WTC11 (cell line): ENCODE results near the gene CCDC83. TPM values are rescaled to one million over a fixed set of nuclear protein-coding genes. Genes with fewer than 3 reads are reported as not detected.

Experiments
- ATAC-seq: fragments of 200-7000 bp; cut with Tn5 transposase; 2 replicates; pipeline ENCODE4 v1.10.0; 2021; ENCODE audit warnings: mild to moderate bottlenecking, moderate library complexity
- CTCF ChIA-PET: fragments of 300-600 bp; sonication (Branson Sonifier 250); formaldehyde crosslinking; loops from one replicate; lab custom pipeline; 2021; ENCODE audit warnings: antibody characterized with exemption; lab: Charles Lee
- POLR2A ChIA-PET: fragments of 350-600 bp; sonication (Branson Sonifier 250); formaldehyde crosslinking; loops from one replicate; lab custom pipeline; 2021; ENCODE audit warnings: antibody characterized with exemption; lab: Charles Lee
- DNase-seq: peaks from one replicate; pipeline ENCODE4 v3.0.0; 2021; ENCODE audit warnings: low spot score
- H3K27ac Mint-ChIP-seq: 2 replicates; pipeline ENCODE4 v1.8.0; 2021; ENCODE audit warnings: mixed read lengths
- H3K27me3 Mint-ChIP-seq: 2 replicates; pipeline ENCODE4 v1.8.0; 2021; ENCODE audit warnings: low read depth, mild to moderate bottlenecking, moderate library complexity, mixed read lengths
- H3K36me3 Mint-ChIP-seq: 2 replicates; pipeline ENCODE4 v1.8.0; 2021; ENCODE audit warnings: mixed read lengths
- H3K4me1 Mint-ChIP-seq: 2 replicates; pipeline ENCODE4 v1.8.0; 2022; ENCODE audit warnings: mixed read lengths
- H3K4me3 Mint-ChIP-seq: 2 replicates; pipeline ENCODE4 v1.8.0; 2021; ENCODE audit warnings: mild to moderate bottlenecking, moderate library complexity, mixed read lengths
- H3K9me3 Mint-ChIP-seq: 2 replicates; pipeline ENCODE4 v1.8.0; 2021; ENCODE audit warnings: mixed read lengths
- CBFB ChIP-seq: sonication (generic); formaldehyde crosslinking; IDR thresholded peaks from 2 replicates; pipeline ENCODE4 v1.8.1; 2022; ENCODE audit warnings: mild to moderate bottlenecking, low read depth, missing genetic modification reagents
- ELF4 ChIP-seq: sonication (generic); formaldehyde crosslinking; IDR thresholded peaks from 2 replicates; pipeline ENCODE4 v1.8.1; 2022; ENCODE audit warnings: low read depth, mild to moderate bottlenecking, moderate library complexity, missing genetic modification reagents
- FOXJ3 ChIP-seq: sonication (generic); formaldehyde crosslinking; IDR thresholded peaks from 2 replicates; pipeline ENCODE4 v1.9.0; 2021; ENCODE audit warnings: missing genetic modification reagents, mild to moderate bottlenecking, borderline replicate concordance
- JUN ChIP-seq: sonication (generic); formaldehyde crosslinking; IDR thresholded peaks from 2 replicates; pipeline ENCODE4 v1.8.0; 2023; ENCODE audit warnings: mild to moderate bottlenecking, missing genetic modification reagents
- NFATC4 ChIP-seq: fragments of 250-450 bp; sonication (Bioruptor Pico); IDR thresholded peaks from 2 replicates; pipeline ENCODE4 v1.9.0; 2021; ENCODE audit warnings: mild to moderate bottlenecking
- NR1H2 ChIP-seq: sonication (generic); formaldehyde crosslinking; IDR thresholded peaks from 2 replicates; pipeline ENCODE4 v1.9.0; 2021; ENCODE audit warnings: mild to moderate bottlenecking, moderate library complexity, missing genetic modification reagents
- NR2C2 ChIP-seq: sonication (generic); formaldehyde crosslinking; IDR thresholded peaks from 2 replicates; pipeline ENCODE4 v1.8.0; 2022; ENCODE audit warnings: mild to moderate bottlenecking, missing genetic modification reagents
- RELA ChIP-seq: sonication (generic); formaldehyde crosslinking; IDR thresholded peaks from 2 replicates; pipeline ENCODE4 v1.8.1; 2022; ENCODE audit warnings: missing genetic modification reagents, mild to moderate bottlenecking, borderline replicate concordance
- RORB ChIP-seq: fragments of 250-450 bp; sonication (Bioruptor Pico); IDR thresholded peaks from 2 replicates; pipeline ENCODE4 v1.9.0; 2021; ENCODE audit warnings: mild to moderate bottlenecking
- SMAD3 ChIP-seq: sonication (generic); formaldehyde crosslinking; IDR thresholded peaks from 2 replicates; pipeline ENCODE4 v1.8.0; 2022; ENCODE audit warnings: missing genetic modification reagents, mild to moderate bottlenecking, borderline replicate concordance
- TCF7 ChIP-seq: sonication (generic); formaldehyde crosslinking; IDR thresholded peaks from 2 replicates; pipeline ENCODE4 v1.8.0; 2022; ENCODE audit warnings: mild to moderate bottlenecking, low read depth, missing genetic modification reagents, moderate library complexity
- ZNF396 ChIP-seq: fragments of 250-450 bp; sonication (Bioruptor Pico); IDR thresholded peaks from 2 replicates; pipeline ENCODE4 v1.8.0; 2021; ENCODE audit warnings: mild to moderate bottlenecking, moderate library complexity, borderline replicate concordance
- ZNF671 ChIP-seq: fragments of 250-450 bp; sonication (Bioruptor Pico); IDR thresholded peaks from 2 replicates; pipeline ENCODE4 v1.8.0; 2021; ENCODE audit warnings: mild to moderate bottlenecking
- total RNA-seq: library from RNA; stranded (reverse); gene quantifications from 3 replicates; pipeline ENCODE4 v1.2.3, GENCODE V29; 2021
- TF ChIP-seq, protein P1 (sequence below): sonication (generic); formaldehyde crosslinking; IDR thresholded peaks from 2 replicates; pipeline ENCODE4 v1.8.0; 2023; ENCODE audit warnings: mild to moderate bottlenecking, missing genetic modification reagents
- TF ChIP-seq, protein P2 (sequence below): sonication (generic); formaldehyde crosslinking; IDR thresholded peaks from 2 replicates; pipeline ENCODE4 v1.8.1; 2023; ENCODE audit warnings: mild to moderate bottlenecking, missing genetic modification reagents, borderline replicate concordance
- TF ChIP-seq, protein P3 (sequence below): fragments of 250-450 bp; sonication (Bioruptor Pico); IDR thresholded peaks from 2 replicates; pipeline ENCODE4 v1.9.0; 2021; ENCODE audit warnings: mild to moderate bottlenecking, borderline replicate concordance
- TF ChIP-seq, protein P4 (sequence below): fragments of 250-450 bp; sonication (Bioruptor Pico); conservative IDR thresholded peaks from 2 replicates; pipeline ENCODE4 v1.9.0; 2021; ENCODE audit warnings: mild to moderate bottlenecking
- TF ChIP-seq, protein P5 (sequence below): sonication (generic); formaldehyde crosslinking; IDR thresholded peaks from 2 replicates; pipeline ENCODE4 v1.8.1; 2022; ENCODE audit warnings: low read depth, missing genetic modification reagents, borderline replicate concordance
- TF ChIP-seq, protein P6 (sequence below): sonication (generic); formaldehyde crosslinking; IDR thresholded peaks from 2 replicates; pipeline ENCODE4 v1.8.0; 2022; ENCODE audit warnings: mild to moderate bottlenecking, missing genetic modification reagents

The CCDC83 gene
- total RNA-seq, 1 experiment from 2014 or later: not detected

DNA sequence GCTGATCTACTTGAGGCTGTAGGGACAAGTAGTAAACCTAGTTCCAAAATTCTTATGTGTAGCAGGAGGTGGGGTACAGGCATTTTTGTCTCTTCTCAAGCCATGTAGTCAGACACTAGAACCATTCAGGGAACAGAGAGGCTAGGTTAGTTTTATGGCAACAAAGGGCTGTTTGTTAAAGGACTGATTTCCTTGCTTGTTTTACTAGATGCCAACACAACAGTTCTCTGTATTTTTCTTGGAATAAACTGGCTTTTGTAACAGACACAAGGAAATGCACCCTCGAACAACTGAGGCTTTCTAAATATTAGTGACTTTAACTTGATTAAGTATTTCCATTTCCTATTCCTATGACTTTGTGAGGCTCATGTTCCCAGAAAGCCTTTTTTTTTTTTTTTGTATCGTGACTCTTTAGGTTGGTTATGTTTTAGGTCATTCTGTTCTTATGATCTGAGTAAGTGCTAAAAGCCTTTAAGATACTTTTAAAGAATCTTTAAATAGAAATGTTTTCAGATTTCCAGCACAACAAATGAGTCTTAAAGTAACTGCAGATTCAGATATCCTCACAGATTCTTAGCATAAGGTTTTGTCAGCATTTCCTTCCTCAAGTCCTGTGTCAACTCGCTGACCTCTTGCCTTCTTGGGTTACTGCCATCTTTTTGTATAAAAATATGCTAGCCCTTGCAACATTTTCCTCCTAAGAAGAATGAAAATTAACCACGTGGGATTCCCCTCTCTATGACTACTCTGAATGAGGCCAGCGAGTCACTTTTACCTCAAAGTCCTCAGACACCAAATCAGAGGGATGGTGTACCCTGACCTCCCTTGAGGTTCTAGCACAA, 92.5 kb downstream of the CCDC83 start:
- no peak for ATAC-seq
- Mint-ChIP-seq H3K4me1 (no peaks in the 10 kb centered on the region), H3K4me3 (no peak overlapping the region), H3K27me3 (no peaks in the 10 kb centered on the region), H3K36me3 (peaks cover 12% of the 10 kb centered on the region; the same call in 1 of the 2 replicates), H3K27ac (no peak overlapping the region), H3K9me3 (peaks cover 13% of the 10 kb centered on the region)
- no peak for DNase-seq
- TF ChIP-seq, protein P1, sequence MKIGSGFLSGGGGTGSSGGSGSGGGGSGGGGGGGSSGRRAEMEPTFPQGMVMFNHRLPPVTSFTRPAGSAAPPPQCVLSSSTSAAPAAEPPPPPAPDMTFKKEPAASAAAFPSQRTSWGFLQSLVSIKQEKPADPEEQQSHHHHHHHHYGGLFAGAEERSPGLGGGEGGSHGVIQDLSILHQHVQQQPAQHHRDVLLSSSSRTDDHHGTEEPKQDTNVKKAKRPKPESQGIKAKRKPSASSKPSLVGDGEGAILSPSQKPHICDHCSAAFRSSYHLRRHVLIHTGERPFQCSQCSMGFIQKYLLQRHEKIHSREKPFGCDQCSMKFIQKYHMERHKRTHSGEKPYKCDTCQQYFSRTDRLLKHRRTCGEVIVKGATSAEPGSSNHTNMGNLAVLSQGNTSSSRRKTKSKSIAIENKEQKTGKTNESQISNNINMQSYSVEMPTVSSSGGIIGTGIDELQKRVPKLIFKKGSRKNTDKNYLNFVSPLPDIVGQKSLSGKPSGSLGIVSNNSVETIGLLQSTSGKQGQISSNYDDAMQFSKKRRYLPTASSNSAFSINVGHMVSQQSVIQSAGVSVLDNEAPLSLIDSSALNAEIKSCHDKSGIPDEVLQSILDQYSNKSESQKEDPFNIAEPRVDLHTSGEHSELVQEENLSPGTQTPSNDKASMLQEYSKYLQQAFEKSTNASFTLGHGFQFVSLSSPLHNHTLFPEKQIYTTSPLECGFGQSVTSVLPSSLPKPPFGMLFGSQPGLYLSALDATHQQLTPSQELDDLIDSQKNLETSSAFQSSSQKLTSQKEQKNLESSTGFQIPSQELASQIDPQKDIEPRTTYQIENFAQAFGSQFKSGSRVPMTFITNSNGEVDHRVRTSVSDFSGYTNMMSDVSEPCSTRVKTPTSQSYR (CRISPR knock-in tag): no peak
- TF ChIP-seq TCF7 (CRISPR knock-in tag) (no peak), NR1H2 (CRISPR knock-in tag) (no peak), RELA (CRISPR knock-in tag) (no peak), ELF4 (CRISPR knock-in tag) (no peak), CBFB (CRISPR knock-in tag) (no peak), ZNF671 (CRISPR knock-in tag) (no peak), SMAD3 (no peak), RORB (CRISPR knock-in tag) (no peak), FOXJ3 (CRISPR knock-in tag) (no peak), JUN (no peak), NFATC4 (CRISPR knock-in tag) (no peak)
- TF ChIP-seq, protein P2, sequence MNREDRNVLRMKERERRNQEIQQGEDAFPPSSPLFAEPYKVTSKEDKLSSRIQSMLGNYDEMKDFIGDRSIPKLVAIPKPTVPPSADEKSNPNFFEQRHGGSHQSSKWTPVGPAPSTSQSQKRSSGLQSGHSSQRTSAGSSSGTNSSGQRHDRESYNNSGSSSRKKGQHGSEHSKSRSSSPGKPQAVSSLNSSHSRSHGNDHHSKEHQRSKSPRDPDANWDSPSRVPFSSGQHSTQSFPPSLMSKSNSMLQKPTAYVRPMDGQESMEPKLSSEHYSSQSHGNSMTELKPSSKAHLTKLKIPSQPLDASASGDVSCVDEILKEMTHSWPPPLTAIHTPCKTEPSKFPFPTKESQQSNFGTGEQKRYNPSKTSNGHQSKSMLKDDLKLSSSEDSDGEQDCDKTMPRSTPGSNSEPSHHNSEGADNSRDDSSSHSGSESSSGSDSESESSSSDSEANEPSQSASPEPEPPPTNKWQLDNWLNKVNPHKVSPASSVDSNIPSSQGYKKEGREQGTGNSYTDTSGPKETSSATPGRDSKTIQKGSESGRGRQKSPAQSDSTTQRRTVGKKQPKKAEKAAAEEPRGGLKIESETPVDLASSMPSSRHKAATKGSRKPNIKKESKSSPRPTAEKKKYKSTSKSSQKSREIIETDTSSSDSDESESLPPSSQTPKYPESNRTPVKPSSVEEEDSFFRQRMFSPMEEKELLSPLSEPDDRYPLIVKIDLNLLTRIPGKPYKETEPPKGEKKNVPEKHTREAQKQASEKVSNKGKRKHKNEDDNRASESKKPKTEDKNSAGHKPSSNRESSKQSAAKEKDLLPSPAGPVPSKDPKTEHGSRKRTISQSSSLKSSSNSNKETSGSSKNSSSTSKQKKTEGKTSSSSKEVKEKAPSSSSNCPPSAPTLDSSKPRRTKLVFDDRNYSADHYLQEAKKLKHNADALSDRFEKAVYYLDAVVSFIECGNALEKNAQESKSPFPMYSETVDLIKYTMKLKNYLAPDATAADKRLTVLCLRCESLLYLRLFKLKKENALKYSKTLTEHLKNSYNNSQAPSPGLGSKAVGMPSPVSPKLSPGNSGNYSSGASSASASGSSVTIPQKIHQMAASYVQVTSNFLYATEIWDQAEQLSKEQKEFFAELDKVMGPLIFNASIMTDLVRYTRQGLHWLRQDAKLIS (CRISPR knock-in tag): no peak
- TF ChIP-seq, protein P3, sequence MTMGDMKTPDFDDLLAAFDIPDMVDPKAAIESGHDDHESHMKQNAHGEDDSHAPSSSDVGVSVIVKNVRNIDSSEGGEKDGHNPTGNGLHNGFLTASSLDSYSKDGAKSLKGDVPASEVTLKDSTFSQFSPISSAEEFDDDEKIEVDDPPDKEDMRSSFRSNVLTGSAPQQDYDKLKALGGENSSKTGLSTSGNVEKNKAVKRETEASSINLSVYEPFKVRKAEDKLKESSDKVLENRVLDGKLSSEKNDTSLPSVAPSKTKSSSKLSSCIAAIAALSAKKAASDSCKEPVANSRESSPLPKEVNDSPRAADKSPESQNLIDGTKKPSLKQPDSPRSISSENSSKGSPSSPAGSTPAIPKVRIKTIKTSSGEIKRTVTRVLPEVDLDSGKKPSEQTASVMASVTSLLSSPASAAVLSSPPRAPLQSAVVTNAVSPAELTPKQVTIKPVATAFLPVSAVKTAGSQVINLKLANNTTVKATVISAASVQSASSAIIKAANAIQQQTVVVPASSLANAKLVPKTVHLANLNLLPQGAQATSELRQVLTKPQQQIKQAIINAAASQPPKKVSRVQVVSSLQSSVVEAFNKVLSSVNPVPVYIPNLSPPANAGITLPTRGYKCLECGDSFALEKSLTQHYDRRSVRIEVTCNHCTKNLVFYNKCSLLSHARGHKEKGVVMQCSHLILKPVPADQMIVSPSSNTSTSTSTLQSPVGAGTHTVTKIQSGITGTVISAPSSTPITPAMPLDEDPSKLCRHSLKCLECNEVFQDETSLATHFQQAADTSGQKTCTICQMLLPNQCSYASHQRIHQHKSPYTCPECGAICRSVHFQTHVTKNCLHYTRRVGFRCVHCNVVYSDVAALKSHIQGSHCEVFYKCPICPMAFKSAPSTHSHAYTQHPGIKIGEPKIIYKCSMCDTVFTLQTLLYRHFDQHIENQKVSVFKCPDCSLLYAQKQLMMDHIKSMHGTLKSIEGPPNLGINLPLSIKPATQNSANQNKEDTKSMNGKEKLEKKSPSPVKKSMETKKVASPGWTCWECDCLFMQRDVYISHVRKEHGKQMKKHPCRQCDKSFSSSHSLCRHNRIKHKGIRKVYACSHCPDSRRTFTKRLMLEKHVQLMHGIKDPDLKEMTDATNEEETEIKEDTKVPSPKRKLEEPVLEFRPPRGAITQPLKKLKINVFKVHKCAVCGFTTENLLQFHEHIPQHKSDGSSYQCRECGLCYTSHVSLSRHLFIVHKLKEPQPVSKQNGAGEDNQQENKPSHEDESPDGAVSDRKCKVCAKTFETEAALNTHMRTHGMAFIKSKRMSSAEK (CRISPR knock-in tag): no peak
- CTCF ChIA-PET: no interaction called here
- POLR2A ChIA-PET: no interaction called here

DNA sequence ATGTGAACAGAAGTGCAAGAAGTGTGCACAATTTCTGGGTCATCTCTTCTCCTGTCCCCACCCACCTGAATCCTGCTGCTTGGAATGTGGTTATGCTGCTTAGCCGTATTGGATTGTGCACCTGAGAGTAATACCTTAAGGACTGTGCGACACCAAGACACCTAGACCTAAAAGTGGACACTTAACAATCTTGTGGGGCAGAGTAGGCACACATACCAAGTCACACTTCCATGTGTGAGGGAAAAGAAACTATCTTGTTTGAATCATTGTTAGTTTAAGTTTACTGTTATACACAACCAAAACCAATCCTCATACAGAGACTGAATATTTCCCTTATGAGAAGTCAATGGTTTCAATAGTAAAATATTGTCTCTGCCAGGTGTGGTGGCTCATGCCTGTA, 93.7 kb downstream of the CCDC83 start:
- Mint-ChIP-seq H3K27me3 (no peaks in the 10 kb centered on the region), H3K4me3 (no peak overlapping the region), H3K4me1 (no peaks in the 10 kb centered on the region), H3K36me3 (peaks cover 19% of the 10 kb centered on the region), H3K27ac (no peak overlapping the region), H3K9me3 (peaks cover 19% of the 10 kb centered on the region)
- CTCF ChIA-PET: no interaction called here
- ATAC-seq (no peak), DNase-seq (no peak)
- POLR2A ChIA-PET: no interaction called here
- no peak for TF ChIP-seq ZNF396 (CRISPR knock-in tag)
- TF ChIP-seq, protein P4, sequence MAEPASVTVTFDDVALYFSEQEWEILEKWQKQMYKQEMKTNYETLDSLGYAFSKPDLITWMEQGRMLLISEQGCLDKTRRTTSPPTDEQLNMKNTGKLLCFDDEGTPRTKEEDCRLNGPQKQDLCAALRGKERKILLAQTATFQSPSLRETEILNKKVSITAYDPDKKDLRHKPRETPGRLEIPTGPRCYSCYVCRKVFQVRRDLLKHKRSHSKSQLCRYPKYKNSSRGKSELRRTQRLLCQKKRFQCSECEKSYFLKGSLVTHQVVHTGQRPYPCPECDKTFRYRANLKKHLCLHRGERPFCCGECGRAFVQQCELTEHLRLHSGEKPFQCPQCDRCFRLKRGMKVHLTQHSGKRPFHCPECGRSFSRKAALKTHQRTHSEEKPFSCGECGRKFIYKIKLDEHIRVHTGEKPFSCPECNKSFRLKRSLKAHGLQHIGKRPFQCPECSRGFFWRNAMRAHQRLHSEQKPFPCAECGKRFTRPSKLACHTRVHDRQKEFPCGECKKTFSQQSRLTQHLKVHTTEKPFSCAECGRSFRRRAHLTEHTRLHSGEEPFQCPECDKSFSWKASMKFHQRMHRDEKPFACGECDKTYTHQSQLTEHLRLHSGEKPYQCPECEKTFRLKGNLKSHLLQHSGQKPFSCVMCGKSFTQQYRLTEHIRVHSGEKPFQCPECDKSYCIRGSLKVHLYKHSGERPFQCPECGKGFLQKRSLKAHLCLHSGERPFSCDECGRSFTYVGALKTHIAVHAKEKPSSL (CRISPR knock-in tag): no peak
- TF ChIP-seq, protein P5, sequence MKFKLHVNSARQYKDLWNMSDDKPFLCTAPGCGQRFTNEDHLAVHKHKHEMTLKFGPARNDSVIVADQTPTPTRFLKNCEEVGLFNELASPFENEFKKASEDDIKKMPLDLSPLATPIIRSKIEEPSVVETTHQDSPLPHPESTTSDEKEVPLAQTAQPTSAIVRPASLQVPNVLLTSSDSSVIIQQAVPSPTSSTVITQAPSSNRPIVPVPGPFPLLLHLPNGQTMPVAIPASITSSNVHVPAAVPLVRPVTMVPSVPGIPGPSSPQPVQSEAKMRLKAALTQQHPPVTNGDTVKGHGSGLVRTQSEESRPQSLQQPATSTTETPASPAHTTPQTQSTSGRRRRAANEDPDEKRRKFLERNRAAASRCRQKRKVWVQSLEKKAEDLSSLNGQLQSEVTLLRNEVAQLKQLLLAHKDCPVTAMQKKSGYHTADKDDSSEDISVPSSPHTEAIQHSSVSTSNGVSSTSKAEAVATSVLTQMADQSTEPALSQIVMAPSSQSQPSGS (CRISPR knock-in tag): no peak
- TF ChIP-seq, protein P6, sequence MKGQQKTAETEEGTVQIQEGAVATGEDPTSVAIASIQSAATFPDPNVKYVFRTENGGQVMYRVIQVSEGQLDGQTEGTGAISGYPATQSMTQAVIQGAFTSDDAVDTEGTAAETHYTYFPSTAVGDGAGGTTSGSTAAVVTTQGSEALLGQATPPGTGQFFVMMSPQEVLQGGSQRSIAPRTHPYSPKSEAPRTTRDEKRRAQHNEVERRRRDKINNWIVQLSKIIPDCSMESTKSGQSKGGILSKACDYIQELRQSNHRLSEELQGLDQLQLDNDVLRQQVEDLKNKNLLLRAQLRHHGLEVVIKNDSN: no peak
- no peak for TF ChIP-seq NR2C2 (CRISPR knock-in tag)
